Measurements from ENCODE around the gene CTNNBIP1.

Gene CTNNBIP1

DNA sequence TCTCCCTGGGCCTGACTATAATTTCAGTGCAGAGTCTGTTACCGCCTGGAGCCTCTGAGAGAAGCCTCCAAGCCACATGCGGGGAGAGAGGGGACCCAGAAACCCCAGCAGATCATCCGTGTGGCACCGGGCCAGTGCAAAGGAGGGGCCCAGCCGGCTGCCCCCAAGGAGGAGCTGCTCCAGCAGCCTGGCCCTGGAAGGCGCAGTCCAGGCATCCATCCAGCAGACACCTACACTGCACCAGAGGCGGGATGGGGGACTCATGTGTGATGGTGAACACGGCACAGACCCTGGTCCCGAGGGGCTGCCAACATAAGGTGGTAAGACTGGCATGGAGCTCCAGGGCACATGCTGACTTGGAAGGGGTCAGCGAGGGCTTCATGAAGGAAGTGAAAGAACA lies 46.7 kb downstream of the CTNNBIP1 start:
- H3K4me1 ChIP-seq (ENCODE audit: control insufficient read depth, insufficient read depth, low read length) = no peaks in the 10 kb centered on the region
- no peak overlapping the region for H3K27ac ChIP-seq (ENCODE audit: extremely low read depth, low read depth, low read length)
- ChIA-PET POLR2A (interaction anchor here (0.6 kb wide), 1 partner anchor 153 kb away, joined by 3 read pairs; no protein-coding TSS in a partner anchor), CTCF (interaction anchor here (0.6 to 11.5 kb wide), 10 partner anchors 9 to 237 kb away, joined by 3 to 135 read pairs (median 4); no protein-coding TSS in a partner anchor)
- H3K9me3 ChIP-seq (ENCODE audit: control insufficient read depth, insufficient read depth, low read depth, low read length) = no peaks in the 10 kb centered on the region
- H3K36me3 ChIP-seq (ENCODE audit: control insufficient read depth in 2 of 2, insufficient read depth in 1 of 2, low read length in 2 of 2) = peaks cover 0 to 12% of the 10 kb centered on the region in 2 experiments; a peak in 1 of 3 replicates
- H3K4me3 ChIP-seq (ENCODE audit: low read depth, low read length) = no peak overlapping the region
- TF ChIP-seq, protein P1, sequence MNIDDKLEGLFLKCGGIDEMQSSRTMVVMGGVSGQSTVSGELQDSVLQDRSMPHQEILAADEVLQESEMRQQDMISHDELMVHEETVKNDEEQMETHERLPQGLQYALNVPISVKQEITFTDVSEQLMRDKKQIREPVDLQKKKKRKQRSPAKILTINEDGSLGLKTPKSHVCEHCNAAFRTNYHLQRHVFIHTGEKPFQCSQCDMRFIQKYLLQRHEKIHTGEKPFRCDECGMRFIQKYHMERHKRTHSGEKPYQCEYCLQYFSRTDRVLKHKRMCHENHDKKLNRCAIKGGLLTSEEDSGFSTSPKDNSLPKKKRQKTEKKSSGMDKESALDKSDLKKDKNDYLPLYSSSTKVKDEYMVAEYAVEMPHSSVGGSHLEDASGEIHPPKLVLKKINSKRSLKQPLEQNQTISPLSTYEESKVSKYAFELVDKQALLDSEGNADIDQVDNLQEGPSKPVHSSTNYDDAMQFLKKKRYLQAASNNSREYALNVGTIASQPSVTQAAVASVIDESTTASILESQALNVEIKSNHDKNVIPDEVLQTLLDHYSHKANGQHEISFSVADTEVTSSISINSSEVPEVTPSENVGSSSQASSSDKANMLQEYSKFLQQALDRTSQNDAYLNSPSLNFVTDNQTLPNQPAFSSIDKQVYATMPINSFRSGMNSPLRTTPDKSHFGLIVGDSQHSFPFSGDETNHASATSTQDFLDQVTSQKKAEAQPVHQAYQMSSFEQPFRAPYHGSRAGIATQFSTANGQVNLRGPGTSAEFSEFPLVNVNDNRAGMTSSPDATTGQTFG (tag by site-specific recombination; IDR thresholded peaks at IDR 0.05; ENCODE audit: borderline replicate concordance) = no peak
- TF ChIP-seq ZNF146 (tag by site-specific recombination; IDR thresholded peaks at IDR 0.05) = no peak
- no peak for TF ChIP-seq ZNF585B (tag by site-specific recombination; IDR thresholded peaks at IDR 0.05)
- TF ChIP-seq REPIN1 (tag by site-specific recombination; IDR thresholded peaks at IDR 0.05; ENCODE audit: low read depth) = no peak

DNA sequence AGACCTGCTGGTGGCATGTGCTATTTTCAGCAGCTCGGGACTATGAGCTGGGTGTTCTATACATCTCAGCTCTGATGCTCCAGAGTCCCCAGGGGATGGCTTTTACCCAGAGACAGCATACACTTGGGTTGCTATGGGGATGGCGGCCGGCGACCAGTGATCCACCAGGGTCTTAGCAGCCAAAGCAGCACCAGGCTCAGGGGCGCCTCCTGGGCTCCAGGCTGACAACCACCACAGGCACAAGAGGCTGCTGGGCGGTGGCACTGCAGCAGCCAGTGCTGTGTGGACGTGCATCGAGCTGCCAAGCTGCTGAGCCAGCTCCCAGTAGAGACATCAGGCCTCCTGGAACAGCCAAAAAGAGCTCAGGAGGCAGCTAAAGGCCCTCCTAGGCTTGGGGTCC lies 48.7 kb downstream of the CTNNBIP1 start:
- ChIA-PET CTCF (interaction anchor here (0.5 to 11.5 kb wide), 7 partner anchors 13 to 739 kb away, joined by 3 to 135 read pairs (median 4); no protein-coding TSS in a partner anchor), POLR2A (interaction anchor here (0.6 kb wide), 1 partner anchor 29 kb away, joined by 4 read pairs; no protein-coding TSS in a partner anchor)
- Histone ChIP-seq H3K27ac (ENCODE audit: extremely low read depth, low read depth, low read length) (no peak overlapping the region), H3K36me3 (ENCODE audit: control insufficient read depth in 2 of 2, insufficient read depth in 1 of 2, low read length in 2 of 2) (peaks cover 0 to 10% of the 10 kb centered on the region in 2 experiments; a peak in 1 of 3 replicates), H3K4me3 (ENCODE audit: low read depth, low read length) (no peak overlapping the region), H3K9me3 (ENCODE audit: control insufficient read depth, insufficient read depth, low read depth, low read length) (no peaks in the 10 kb centered on the region), H3K4me1 (ENCODE audit: control insufficient read depth, insufficient read depth, low read length) (no peaks in the 10 kb centered on the region)
- TF ChIP-seq ZBTB8A (tag by site-specific recombination; IDR thresholded peaks at IDR 0.05) = no peak
- TF ChIP-seq, protein P2, sequence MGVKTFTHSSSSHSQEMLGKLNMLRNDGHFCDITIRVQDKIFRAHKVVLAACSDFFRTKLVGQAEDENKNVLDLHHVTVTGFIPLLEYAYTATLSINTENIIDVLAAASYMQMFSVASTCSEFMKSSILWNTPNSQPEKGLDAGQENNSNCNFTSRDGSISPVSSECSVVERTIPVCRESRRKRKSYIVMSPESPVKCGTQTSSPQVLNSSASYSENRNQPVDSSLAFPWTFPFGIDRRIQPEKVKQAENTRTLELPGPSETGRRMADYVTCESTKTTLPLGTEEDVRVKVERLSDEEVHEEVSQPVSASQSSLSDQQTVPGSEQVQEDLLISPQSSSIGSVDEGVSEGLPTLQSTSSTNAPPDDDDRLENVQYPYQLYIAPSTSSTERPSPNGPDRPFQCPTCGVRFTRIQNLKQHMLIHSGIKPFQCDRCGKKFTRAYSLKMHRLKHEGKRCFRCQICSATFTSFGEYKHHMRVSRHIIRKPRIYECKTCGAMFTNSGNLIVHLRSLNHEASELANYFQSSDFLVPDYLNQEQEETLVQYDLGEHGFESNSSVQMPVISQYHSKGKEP (tag by site-specific recombination; IDR thresholded peaks at IDR 0.05) = no peak
- TF ChIP-seq ZNF843 (tag by site-specific recombination; IDR thresholded peaks at IDR 0.05) = no peak
- no peak for TF ChIP-seq EGR2 (tag by site-specific recombination; IDR thresholded peaks at IDR 0.05; ENCODE audit: low read depth)
- TF ChIP-seq, protein P3, sequence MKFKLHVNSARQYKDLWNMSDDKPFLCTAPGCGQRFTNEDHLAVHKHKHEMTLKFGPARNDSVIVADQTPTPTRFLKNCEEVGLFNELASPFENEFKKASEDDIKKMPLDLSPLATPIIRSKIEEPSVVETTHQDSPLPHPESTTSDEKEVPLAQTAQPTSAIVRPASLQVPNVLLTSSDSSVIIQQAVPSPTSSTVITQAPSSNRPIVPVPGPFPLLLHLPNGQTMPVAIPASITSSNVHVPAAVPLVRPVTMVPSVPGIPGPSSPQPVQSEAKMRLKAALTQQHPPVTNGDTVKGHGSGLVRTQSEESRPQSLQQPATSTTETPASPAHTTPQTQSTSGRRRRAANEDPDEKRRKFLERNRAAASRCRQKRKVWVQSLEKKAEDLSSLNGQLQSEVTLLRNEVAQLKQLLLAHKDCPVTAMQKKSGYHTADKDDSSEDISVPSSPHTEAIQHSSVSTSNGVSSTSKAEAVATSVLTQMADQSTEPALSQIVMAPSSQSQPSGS (tag by site-specific recombination; IDR thresholded peaks at IDR 0.05; ENCODE audit: low read depth) = no peak
- no peak for TF ChIP-seq MZF1 (tag by site-specific recombination; IDR thresholded peaks at IDR 0.05; ENCODE audit: borderline replicate concordance)

DNA sequence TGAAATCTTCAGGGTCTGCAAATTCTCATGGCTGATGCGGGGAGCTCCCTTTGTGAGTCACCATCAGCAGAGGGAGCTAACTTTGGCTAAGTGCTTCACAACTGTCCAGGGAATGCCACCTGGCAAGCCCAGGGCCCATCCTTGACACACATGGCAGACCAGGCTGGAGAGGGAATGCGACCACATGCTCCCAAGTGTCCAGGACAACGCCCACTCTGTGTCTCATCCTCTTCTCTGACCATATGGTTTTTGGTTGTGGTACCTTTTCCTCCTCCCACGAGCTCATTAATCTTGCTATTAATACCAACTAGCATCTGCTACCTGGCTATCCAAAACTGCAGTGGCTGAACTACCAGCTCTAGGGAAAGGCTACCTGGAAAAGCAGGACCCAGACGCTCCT lies 49.2 kb downstream of the CTNNBIP1 start:
- no peaks in the 10 kb centered on the region for H3K9me3 ChIP-seq (ENCODE audit: control insufficient read depth, insufficient read depth, low read depth, low read length)
- TF ChIP-seq ZNF658 (tag by site-specific recombination; IDR thresholded peaks at IDR 0.05) (no peak), ZXDB (tag by site-specific recombination; IDR thresholded peaks at IDR 0.05) (no peak), ZNF664 (tag by site-specific recombination; IDR thresholded peaks at IDR 0.05) (no peak), YY2 (tag by site-specific recombination; IDR thresholded peaks at IDR 0.05) (no peak)
- TF ChIP-seq, protein P3 (tag by site-specific recombination; IDR thresholded peaks at IDR 0.05; ENCODE audit: low read depth) = no peak
- TF ChIP-seq, protein P4, sequence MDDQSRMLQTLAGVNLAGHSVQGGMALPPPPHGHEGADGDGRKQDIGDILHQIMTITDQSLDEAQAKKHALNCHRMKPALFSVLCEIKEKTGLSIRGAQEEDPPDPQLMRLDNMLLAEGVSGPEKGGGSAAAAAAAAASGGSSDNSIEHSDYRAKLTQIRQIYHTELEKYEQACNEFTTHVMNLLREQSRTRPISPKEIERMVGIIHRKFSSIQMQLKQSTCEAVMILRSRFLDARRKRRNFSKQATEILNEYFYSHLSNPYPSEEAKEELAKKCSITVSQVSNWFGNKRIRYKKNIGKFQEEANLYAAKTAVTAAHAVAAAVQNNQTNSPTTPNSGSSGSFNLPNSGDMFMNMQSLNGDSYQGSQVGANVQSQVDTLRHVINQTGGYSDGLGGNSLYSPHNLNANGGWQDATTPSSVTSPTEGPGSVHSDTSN (CRISPR knock-in tag; IDR thresholded peaks at IDR 0.05) = no peak
- H3K4me3 ChIP-seq (ENCODE audit: low read depth, low read length) = no peak overlapping the region
- peaks cover 0 to 10% of the 10 kb centered on the region in 2 experiments; a peak in 1 of 3 replicates for H3K36me3 ChIP-seq (ENCODE audit: control insufficient read depth in 2 of 2, insufficient read depth in 1 of 2, low read length in 2 of 2)
- POLR2A ChIA-PET = interaction anchor here (0.6 kb wide), 1 partner anchor 29 kb away, joined by 4 read pairs; no protein-coding TSS in a partner anchor
- CTCF ChIA-PET = interaction anchor here (0.5 to 11.5 kb wide), 6 partner anchors 14 to 365 kb away, joined by 3 to 135 read pairs (median 8); no protein-coding TSS in a partner anchor
- H3K27ac ChIP-seq (ENCODE audit: extremely low read depth, low read depth, low read length) = no peak overlapping the region
- H3K4me1 ChIP-seq (ENCODE audit: control insufficient read depth, insufficient read depth, low read length) = no peaks in the 10 kb centered on the region

Data from HEK293 (cell line).